Ishikawa (cell line): ENCODE measurements around the gene PDZRN3.

Experiments used
- CEBPB ChIP-seq: IDR thresholded peaks from 2 replicates; pipeline ENCODE4 v1.6.1; 2012
- CREB1 ChIP-seq: IDR thresholded peaks from 2 replicates; pipeline ENCODE4 v1.6.1; 2012; ENCODE audit warnings: low read depth
- EP300 ChIP-seq: IDR thresholded peaks from 2 replicates; pipeline ENCODE4 v1.6.1; 2012; ENCODE audit warnings: borderline replicate concordance
- RAD21 ChIP-seq: IDR thresholded peaks from 2 replicates; pipeline ENCODE4 v1.6.1; 2012; ENCODE audit warnings: low read depth
- TAF1 ChIP-seq: IDR thresholded peaks from 2 replicates; pipeline ENCODE4 v1.6.1; 2012; ENCODE audit warnings: low read depth, mild to moderate bottlenecking
- TCF12 ChIP-seq: IDR thresholded peaks from 2 replicates; pipeline ENCODE4 v1.6.1; 2012; ENCODE audit warnings: low read depth
- TEAD4 ChIP-seq: IDR thresholded peaks from 2 replicates; pipeline ENCODE4 v1.6.1; 2012
- YY1 ChIP-seq: IDR thresholded peaks from 2 replicates; pipeline ENCODE4 v1.6.1; 2012; ENCODE audit warnings: low read depth
- TF ChIP-seq, protein P1 (sequence below): IDR thresholded peaks from 2 replicates; pipeline ENCODE4 v1.6.1; 2012
- TF ChIP-seq, protein P2 (sequence below): IDR thresholded peaks from 2 replicates; pipeline ENCODE4 v1.6.1; 2012; ENCODE audit warnings: low read depth, mild to moderate bottlenecking

DNA sequence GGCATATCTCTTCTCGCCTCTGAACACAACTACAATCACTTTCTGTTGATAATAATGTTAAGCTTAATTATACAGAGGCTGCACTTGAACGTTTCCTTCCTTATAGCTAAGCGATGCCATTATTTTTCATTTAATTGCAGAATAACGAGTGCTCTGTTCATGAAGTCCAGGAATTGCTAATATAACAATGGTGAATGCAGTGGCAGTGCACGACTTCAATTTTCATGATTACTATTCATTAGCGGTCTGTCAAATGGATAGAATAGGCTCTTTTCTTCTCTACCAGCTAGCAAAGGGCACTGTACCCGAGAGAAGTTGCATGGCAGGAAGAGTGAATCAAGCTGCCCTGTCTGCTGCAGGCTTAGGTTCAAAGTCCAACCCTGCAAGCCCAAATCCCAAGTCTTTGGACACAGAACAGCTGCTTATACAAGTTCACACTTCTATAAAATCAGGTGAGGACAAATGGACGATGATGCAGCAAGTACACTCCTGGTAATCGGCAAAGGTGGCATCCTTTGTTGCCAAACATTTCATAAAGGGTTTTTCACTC lies 75.6 kb downstream of the PDZRN3 start:
- TF ChIP-seq, protein P1, sequence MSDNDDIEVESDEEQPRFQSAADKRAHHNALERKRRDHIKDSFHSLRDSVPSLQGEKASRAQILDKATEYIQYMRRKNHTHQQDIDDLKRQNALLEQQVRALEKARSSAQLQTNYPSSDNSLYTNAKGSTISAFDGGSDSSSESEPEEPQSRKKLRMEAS = no peak
- TF ChIP-seq TEAD4 (no peak), CEBPB (no peak), TCF12 (no peak), EP300 (no peak), RAD21 (no peak), CREB1 (no peak), TAF1 (no peak), YY1 (no peak)
- TF ChIP-seq, protein P2, sequence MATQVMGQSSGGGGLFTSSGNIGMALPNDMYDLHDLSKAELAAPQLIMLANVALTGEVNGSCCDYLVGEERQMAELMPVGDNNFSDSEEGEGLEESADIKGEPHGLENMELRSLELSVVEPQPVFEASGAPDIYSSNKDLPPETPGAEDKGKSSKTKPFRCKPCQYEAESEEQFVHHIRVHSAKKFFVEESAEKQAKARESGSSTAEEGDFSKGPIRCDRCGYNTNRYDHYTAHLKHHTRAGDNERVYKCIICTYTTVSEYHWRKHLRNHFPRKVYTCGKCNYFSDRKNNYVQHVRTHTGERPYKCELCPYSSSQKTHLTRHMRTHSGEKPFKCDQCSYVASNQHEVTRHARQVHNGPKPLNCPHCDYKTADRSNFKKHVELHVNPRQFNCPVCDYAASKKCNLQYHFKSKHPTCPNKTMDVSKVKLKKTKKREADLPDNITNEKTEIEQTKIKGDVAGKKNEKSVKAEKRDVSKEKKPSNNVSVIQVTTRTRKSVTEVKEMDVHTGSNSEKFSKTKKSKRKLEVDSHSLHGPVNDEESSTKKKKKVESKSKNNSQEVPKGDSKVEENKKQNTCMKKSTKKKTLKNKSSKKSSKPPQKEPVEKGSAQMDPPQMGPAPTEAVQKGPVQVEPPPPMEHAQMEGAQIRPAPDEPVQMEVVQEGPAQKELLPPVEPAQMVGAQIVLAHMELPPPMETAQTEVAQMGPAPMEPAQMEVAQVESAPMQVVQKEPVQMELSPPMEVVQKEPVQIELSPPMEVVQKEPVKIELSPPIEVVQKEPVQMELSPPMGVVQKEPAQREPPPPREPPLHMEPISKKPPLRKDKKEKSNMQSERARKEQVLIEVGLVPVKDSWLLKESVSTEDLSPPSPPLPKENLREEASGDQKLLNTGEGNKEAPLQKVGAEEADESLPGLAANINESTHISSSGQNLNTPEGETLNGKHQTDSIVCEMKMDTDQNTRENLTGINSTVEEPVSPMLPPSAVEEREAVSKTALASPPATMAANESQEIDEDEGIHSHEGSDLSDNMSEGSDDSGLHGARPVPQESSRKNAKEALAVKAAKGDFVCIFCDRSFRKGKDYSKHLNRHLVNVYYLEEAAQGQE = no peak
